Esophagus squamous epithelium (tissue), 5 donors: ENCODE results near the gene COL1A2. TPM values are rescaled to one million over a fixed set of nuclear protein-coding genes. Genes with fewer than 3 reads are reported as not detected.

Experiments used
- DNase-seq: peaks from one replicate; lab custom pipeline; 2025; lab: John Stamatoyannopoulos, UW
- H3K27ac ChIP-seq, 4 donors: fragments of 200-600 bp; sonication (generic); one replicate each; pipeline ENCODE4 v1.5.1; 2016 to 2019; ENCODE audit warnings: mild to moderate bottlenecking in 1 of 4
- H3K27me3 ChIP-seq, 4 donors: fragments of 200-600 bp; sonication (generic); 1 replicate in 3 of 4; 2 replicates in 1 of 4; pipeline versions ENCODE4 v1.5.1 to v1.6.0; 2017 to 2021; ENCODE audit warnings: antibody characterized with exemption in 1 of 4
- H3K36me3 ChIP-seq, 3 donors: fragments of 200-600 bp; sonication (generic); one replicate each; pipeline ENCODE4 v1.5.1; 2016 to 2019
- H3K4me1 ChIP-seq, 3 donors: fragments of 200-600 bp; sonication (generic); one replicate each; pipeline ENCODE4 v1.5.1; 2017 to 2019
- H3K4me3 ChIP-seq, 4 donors: fragments of 200-600 bp; sonication (generic); 1 replicate in 3 of 4; 2 replicates in 1 of 4; pipeline ENCODE4 v1.5.1; 2016 to 2019; ENCODE audit warnings: mild to moderate bottlenecking in 2 of 4, moderate library complexity in 1 of 4
- H3K9me3 ChIP-seq, 3 donors: fragments of 200-600 bp; sonication (generic); one replicate each; pipeline ENCODE4 v1.5.1; 2016 to 2019
- POLR2A ChIP-seq, 4 donors: fragments of 450-650 bp; IDR thresholded peaks; one replicate each; pipeline ENCODE4 v1.6.1; 2017; ENCODE audit warnings: antibody characterized with exemption in 4 of 4, mild to moderate bottlenecking in 4 of 4, moderate library complexity in 3 of 4
- WGBS, 2 donors: methylation state at CpG; one replicate each; pipeline ENCODE4 v1.1.5; 2018; 5-methylcytosine and 5-hydroxymethylcytosine counted together
- intact Hi-C: fragments of 100-400 bp; cut with DNase I; formaldehyde crosslinking; loops from one replicate; pipeline ENCODE4 v1.15.0; 2022
- total RNA-seq, 4 donors: library from RNA; depleted of rRNA; stranded (reverse); fragments of >200 nt; gene quantifications; one replicate each; pipeline ENCODE4 v1.1.0, GENCODE V29; 2016
- TF ChIP-seq, protein P1 (sequence below), 6 experiments: fragments of 450-650 bp in 4 of 6; fragments of 200-600 bp in 2 of 6; sonication (generic) in 2 of 6; IDR thresholded peaks; one replicate each; pipeline ENCODE4 v1.5.1; 2016 to 2019; ENCODE audit warnings: antibody characterized with exemption in 6 of 6, mild to moderate bottlenecking in 4 of 6, moderate library complexity in 4 of 6
- donor health status: DM: yes; HTN: yes; CAD: no.

Gene COL1A2
- total RNA-seq, 4 donors from 2014 or later: 18.8 to 129 (median 44.3) TPM

DNA sequence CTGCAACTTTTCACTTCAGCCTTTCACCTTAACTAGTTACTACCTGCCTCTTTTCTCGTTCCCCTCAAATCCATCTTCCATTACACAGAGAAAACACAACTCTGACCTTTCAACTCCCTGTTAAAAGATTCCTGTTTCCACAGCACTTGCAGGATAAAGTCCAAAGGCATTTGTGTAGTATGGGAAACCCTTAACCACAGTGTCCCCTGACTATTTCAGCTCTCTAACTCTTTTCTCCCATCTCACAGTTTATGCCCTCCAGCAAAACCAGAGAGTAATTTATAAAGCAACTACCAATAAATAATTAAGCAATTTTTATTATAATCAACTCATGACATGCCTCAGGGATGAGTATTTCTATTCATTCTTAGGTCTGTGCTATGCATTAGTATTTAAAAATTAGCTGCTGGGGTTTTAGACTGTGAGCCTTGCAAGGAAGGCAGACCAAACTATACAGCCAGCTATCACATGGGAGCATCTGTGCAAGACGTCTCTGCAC lies 51.0 kb downstream of the COL1A2 start:
- no peak overlapping the region for H3K27ac ChIP-seq
- no peak overlapping the region for H3K4me3 ChIP-seq
- no peaks in the 10 kb centered on the region for H3K4me1 ChIP-seq
- no peaks in the 10 kb centered on the region for H3K9me3 ChIP-seq
- WGBS, 2 donors: 30 to 31% methylated on average over 2 of the region's 2 CpGs
- intact Hi-C loops: no loop called here
- TF ChIP-seq, protein P1, sequence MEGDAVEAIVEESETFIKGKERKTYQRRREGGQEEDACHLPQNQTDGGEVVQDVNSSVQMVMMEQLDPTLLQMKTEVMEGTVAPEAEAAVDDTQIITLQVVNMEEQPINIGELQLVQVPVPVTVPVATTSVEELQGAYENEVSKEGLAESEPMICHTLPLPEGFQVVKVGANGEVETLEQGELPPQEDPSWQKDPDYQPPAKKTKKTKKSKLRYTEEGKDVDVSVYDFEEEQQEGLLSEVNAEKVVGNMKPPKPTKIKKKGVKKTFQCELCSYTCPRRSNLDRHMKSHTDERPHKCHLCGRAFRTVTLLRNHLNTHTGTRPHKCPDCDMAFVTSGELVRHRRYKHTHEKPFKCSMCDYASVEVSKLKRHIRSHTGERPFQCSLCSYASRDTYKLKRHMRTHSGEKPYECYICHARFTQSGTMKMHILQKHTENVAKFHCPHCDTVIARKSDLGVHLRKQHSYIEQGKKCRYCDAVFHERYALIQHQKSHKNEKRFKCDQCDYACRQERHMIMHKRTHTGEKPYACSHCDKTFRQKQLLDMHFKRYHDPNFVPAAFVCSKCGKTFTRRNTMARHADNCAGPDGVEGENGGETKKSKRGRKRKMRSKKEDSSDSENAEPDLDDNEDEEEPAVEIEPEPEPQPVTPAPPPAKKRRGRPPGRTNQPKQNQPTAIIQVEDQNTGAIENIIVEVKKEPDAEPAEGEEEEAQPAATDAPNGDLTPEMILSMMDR (IDR thresholded peaks at IDR 0.05): no peak
- no peak for TF ChIP-seq POLR2A (IDR thresholded peaks at IDR 0.05)
- no peaks in the 10 kb centered on the region for H3K36me3 ChIP-seq
- no peak for DNase-seq
- no peaks in the 10 kb centered on the region for H3K27me3 ChIP-seq

DNA sequence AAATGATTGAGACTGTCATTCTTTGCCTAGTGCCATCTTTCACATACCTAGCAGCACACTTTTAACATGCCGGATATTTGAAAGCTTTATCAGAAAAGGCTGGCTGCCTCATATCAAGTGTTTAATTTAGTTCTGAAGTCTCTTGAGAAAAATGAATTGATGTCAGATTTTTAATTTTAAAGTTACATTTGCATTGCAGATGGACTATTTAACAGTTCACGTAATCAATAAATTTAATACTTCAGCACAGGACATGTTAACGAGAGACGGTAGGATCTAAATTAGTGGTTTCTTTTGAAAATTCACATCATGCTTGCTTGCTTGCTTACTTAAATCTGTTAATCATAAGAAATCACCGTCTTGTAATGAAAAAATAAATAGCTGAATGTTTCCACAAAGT lies 51.6 kb downstream of the COL1A2 start:
- WGBS, 2 donors: 85 to 90% methylated on average over 5 of the region's 5 CpGs
- Histone ChIP-seq H3K4me3 (no peak overlapping the region), H3K27ac (no peak overlapping the region), H3K4me1 (no peaks in the 10 kb centered on the region), H3K36me3 (no peaks in the 10 kb centered on the region), H3K9me3 (no peaks in the 10 kb centered on the region), H3K27me3 (no peaks in the 10 kb centered on the region)
- intact Hi-C loops: no loop called here
- DNase-seq: no peak
- TF ChIP-seq POLR2A (IDR thresholded peaks at IDR 0.05): no peak
- TF ChIP-seq, protein P1 (IDR thresholded peaks at IDR 0.05): no peak

DNA sequence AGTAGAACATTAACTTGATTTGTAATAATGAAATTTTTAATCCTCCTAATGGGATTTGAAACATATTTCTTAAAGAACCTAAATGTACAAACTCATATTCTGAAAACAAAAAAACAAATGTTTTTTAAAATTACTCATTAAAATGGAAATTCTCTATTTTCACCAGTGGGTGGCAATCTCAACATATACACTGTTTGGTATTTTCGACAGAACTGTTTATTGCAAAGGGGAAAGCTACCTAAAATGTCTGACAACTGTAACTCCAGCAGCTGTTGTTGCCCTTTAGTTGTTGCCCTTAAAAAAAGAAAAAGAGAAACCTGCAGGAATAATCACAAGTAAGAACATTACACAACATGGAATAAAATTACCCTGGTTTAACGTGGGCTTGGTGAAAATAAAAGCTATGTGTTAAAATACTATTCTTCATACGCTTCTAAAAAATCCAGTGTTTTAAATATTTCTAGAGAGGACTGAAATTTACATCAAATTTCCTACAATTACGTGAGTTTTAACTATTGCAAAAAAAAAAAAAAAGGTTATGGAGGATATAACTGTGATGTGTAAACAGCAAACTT lies 54.5 kb downstream of the COL1A2 start:
- intact Hi-C loops: no loop called here
- Histone ChIP-seq H3K9me3 (no peaks in the 10 kb centered on the region), H3K27me3 (no peaks in the 10 kb centered on the region), H3K4me1 (no peaks in the 10 kb centered on the region), H3K4me3 (no peak overlapping the region), H3K36me3 (no peaks in the 10 kb centered on the region), H3K27ac (no peak overlapping the region)
- TF ChIP-seq, protein P1 (IDR thresholded peaks at IDR 0.05): peak in 5 of 6 experiments; percentile 45 to 65 (median 50)
- TF ChIP-seq POLR2A (IDR thresholded peaks at IDR 0.05): no peak
- DNase-seq: no peak
- whole genome bisulfite sequencing, 2 donors: 31 to 45% methylated on average over 4 of the region's 4 CpGs

DNA sequence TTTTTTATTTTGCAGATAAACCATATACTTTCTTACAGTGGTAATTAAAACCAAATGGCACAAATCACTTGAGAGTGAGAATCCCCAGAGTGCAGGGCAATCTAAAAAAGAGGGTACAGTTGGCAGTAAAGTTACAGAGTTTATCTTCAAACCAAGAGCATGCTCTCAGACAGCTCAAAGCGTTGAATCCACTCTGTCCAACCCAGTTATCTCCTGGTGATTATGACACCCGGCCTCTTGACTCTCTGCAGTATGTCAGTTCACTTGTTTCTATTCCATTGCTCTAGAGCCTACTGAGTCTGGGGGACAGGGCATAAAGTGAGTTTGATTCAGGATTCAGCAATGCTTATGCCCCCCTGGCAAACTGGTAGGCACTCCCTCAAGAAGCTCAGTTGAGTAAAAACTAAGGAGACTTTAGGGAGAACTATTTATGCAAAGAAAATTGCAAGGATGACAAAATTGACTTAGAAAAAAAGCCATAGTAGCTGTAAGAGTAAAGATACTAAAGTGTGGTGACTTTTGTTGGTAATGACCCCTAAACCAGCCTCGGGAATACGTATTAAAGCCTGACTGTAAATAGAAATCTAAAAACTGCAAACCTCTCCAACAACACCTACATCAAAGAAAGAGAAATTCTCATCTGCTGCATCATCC lies 55.5 kb downstream of the COL1A2 start:
- H3K27me3 ChIP-seq: no peaks in the 10 kb centered on the region
- WGBS, 2 donors: 76 to 81% methylated on average over 4 of the region's 4 CpGs
- H3K27ac ChIP-seq: no peak overlapping the region
- no peak for TF ChIP-seq POLR2A (IDR thresholded peaks at IDR 0.05)
- TF ChIP-seq, protein P1 (IDR thresholded peaks at IDR 0.05): no peak
- H3K9me3 ChIP-seq: no peaks in the 10 kb centered on the region
- no peaks in the 10 kb centered on the region for H3K36me3 ChIP-seq
- H3K4me3 ChIP-seq: no peak overlapping the region
- no peaks in the 10 kb centered on the region for H3K4me1 ChIP-seq
- intact Hi-C loops: no loop called here
- DNase-seq: no peak

DNA sequence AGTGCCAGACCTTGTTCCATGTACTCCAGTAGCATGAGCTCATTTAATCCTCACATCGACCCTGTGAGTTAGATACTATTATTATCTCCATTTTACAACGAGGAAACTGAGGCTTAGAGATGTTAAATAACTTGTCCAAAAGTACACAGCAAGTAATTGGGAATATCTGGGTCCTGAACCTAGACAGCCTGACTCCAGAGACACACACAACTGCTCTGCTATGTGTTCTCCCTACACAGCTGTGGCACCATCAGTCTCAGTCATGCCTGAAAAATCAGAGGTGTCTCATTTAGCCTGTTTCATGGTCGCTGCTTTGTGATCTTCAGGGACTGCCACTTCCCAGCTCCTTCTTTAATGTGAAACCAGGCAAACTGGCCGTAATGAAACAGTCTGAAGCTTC lies 56.5 kb downstream of the COL1A2 start:
- intact Hi-C loops: no loop called here
- H3K36me3 ChIP-seq: no peaks in the 10 kb centered on the region
- 41 to 44% methylated on average over 4 of the region's 4 CpGs for WGBS, 2 donors
- no peak for TF ChIP-seq POLR2A (IDR thresholded peaks at IDR 0.05)
- TF ChIP-seq, protein P1 (IDR thresholded peaks at IDR 0.05): no peak
- no peaks in the 10 kb centered on the region for H3K27me3 ChIP-seq
- no peak for DNase-seq
- no peaks in the 10 kb centered on the region for H3K9me3 ChIP-seq
- no peak overlapping the region for H3K27ac ChIP-seq
- H3K4me1 ChIP-seq: no peaks in the 10 kb centered on the region
- H3K4me3 ChIP-seq: no peak overlapping the region
